HUDEP-2 (cell line): ENCODE measurements around the gene KRT15.

Source experiments
- DNase-seq, 76 experiments: peaks; one replicate each; lab custom pipeline; 2025; ENCODE audit not compliant: unreplicated experiment in 76 of 76; lab: John Stamatoyannopoulos, UW

KRT15 gene

DNA sequence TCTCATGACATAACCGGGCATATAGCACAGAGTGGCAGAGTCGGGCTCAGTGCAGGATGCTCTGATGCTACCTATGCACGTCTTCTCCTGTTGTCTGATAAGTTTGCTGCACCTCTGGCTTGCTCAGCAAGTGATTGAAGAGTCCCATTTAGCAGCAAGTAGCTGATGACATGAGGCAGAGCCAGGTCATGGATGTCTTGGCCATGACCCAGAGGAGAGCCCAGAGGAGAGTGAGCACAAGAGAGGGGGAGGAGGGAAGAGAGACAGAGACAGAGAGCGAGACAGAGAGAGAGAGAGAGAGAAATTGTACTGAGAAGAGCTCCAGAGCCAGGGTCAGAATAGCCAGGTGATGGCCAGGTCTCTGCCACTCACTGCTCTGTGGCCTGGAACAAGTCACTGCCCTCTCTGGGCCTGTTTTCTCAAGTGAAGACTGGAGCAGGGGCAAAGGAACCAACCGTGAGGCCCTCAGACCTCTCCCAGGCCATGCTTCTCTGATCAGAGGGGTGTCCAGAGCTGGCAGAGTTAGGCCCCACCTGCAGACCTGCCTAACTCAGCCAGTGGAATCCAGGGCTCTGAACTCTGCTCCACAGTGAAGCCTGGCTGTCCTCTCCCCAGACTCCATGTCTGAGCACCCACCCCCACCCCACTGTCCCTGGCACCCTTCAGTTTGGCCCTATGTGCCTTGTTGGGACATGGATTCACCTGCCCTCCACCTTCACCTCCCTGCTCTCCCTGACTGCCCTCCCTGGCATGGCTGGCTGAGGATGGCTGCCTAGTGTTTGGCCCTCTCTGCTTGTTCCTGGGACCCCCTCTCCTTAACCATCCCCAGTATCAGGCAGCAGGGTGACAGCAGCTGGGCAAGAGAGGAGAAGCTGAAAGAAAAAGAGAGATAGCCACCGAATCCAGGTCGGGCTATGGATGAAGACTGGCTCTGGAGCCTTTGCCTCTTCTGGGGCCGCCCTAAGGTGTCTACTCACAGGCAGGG, 33.5 kb downstream of the KRT15 start:
- no peak for DNase-seq

DNA sequence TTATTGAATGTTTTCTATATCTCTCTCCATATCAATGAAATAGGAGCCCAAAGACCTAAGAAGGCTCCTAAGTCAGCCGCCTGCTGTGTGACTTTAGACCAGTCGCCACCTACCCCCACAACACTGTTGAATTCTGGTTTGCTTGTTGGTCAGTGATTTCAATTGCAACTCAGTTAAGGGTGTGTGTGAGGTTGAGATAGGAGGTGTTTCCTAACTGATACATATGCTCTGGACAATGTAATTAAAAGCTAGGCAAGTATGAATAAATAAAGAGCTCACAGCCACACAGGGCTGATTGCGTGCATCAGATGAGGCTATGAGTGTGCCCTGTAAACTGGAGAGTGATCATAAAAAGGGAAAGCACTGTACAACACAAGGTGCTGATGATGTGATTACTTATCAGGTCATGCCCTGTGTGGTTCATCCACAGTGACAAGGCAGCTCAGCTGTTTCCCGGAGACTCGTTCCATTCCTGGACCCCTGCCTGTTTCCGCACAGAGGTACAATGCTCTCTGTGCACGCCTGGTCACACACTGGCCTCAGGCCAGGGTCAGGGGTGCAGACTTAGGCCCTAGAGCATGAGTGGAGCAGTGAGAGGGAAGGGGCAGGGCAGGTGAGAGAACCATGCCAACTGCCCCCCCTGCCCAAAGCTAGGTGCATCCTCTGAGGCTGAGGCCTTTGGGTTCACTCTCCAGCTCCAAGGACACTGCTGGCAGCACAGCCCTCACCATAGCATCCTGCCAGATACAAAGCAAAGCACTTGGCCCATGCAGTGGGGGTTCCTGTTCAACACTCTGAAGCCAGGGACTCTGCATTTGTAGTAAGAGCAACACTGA, 34.5 kb downstream of the KRT15 start:
- peak in 7 of 76 experiments; percentile 7 to 33 (median 20) for DNase-seq

DNA sequence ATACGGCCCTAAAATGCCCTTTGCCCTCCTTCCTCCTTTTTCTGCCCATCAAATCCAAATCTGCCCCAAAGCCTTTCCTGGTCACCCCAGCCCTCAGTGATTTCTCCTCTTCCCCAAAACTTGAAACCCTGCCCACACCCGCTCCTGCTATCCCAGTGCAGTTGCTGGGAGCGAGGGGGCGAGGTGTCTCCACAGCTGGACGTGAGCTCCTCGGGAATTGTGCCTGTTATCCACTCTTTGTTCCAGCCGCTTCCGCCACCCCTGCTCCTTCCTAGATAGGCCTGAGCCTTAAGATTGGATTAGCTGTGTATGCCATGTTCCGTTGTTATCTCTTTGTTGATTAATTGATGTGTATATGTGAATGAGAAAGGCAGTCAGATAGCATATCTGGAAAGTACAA, 35.2 kb downstream of the KRT15 start:
- no peak for DNase-seq

DNA sequence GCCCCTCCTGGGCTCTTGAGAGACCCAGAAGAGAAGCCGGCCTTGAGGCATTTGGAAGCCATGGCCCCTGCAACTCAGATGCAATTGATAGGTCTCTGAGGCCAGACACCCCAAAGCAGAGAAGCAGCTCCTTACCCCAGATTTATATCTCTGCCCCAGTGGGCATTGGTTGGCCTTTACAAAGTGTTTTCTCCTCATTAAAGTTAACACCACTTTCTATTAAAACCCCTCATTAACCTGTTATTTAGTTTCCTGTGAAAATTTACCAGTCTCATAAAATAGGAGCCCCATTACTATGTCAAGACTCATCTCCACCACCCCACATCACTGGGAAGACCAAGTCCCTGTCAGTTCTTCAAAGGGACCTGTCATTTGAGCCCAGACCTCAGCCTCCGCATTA, 37.7 kb downstream of the KRT15 start, which contains the start of gene KRT35:
KRT35 (minus strand) TSS at position 116 of the 400 bp plus-strand sequence; CDS start at position 62, 54 bp downstream.
- no peak for DNase-seq

DNA sequence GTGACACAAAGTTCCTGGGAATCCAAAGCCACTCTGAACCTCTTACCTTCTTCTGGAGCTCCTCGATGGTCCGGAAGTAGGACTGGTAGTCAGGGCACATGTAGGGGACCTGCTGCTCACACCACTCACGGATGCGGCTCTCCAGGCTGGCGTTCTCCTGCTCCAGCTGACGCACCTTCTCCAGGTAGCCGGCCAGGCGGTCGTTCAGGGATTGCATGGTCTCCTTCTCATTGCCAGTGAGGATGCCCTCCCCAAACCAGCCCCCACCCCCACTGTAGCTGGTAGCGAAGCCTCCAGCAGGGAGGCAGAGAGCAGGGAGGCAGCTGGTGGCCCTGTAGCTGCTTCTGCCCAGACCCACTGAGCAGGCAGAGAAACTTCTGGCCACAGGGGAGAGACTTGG, 38.1 kb downstream of the KRT15 start:
- no peak for DNase-seq

DNA sequence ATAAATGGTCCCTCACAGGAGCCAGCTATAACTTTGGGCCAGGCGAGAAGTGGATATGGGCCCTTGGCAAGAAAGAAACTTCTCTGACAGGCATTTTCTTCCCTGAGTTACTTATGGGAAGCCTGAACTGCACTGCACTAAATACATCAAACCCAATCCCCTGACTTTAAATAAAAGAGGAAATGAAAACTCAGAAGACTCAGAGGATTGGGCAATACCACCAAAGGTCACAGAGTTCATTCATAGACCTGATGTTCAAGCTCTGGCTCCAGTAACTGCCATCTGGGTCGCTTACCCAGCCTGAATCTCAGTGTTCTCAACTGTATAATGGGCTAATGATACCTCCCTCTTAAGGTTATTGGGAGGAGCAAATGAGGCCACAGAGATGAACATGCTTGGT, 38.6 kb downstream of the KRT15 start:
- no peak for DNase-seq

DNA sequence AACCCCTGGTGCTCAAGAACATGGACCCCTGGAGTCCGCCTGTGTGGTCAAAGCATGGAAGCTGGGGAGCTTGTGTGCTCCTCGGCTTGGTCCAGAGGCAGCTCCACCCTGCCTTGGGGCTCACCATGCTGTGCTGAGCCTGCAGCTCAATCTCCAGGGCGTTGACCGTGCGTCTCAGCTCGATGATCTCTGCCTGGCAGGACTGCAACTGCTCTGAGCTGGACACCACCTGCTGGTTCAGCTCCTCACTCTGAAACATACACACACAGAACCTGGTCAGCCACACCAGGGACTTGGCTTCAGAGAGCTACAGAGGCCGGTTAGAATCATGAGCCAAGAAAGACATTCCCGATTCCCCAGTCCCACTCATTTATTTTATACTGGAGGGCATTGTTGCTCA, 40.5 kb downstream of the KRT15 start:
- no peak for DNase-seq

DNA sequence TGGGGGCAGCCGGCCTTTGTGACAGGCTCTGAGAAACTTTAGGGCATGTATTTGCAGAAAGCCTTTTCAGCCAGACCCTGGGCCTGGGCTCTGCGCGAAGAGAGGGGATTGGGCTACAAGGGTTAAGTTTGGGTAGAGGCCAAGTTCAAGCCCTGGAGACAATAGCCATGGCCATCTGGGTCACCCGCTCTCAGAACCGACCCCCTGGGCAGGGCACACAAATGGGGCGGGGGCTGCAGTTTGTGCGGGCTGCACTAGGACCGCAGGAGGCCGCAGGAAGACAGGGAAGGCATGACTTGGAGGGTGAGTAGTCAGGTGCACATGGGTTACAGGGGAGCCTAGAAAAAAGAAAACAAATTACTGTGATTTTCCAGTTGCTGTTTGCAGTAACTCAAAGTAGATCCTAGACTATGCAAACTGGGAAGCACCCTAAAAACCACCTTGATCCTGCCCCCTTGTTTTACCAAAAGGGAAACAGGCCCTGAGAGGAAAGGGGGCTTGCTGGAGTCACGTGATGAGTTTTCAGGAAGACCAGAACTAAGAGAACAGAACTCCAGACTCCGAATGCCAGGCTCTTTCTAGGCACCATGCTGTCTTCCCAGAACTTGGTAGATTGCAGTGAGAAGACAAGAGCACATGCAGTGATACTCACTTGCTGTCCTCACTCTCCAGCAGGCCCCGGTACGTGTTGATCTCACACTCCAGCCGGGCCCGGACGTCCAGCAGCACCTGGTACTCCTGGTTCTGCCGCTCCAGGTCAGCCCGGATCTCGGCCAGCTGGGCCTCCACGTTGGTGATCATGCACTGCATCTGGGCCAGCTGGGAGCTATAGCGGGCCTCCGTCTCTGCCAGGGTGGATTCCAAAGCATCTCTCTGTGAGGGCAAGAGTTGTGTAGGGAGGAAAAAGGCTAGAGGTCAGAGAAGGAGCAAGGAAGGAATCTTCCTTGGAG, 41.5 kb downstream of the KRT15 start:
- no peak for DNase-seq

DNA sequence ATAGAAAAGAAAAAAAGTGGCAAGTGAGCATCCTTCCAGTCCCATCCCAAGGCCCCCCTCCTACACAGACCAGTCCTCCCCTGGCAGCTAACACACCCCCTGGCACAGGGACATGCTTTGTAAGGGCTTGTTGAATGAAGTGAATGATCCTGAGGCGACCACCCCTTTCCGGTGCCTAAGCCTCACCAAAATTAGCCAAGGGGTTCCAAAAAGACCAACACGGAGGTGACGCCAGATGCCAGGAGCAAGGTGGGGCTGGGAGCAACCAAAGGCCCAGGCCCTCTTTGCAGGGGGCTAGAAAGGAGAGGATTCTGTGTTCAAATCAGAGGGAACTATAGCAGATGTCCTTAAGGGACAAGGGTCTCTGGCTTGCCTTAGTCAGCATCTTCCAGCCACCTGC, 43.3 kb downstream of the KRT15 start:
- DNase-seq, result no peak

DNA sequence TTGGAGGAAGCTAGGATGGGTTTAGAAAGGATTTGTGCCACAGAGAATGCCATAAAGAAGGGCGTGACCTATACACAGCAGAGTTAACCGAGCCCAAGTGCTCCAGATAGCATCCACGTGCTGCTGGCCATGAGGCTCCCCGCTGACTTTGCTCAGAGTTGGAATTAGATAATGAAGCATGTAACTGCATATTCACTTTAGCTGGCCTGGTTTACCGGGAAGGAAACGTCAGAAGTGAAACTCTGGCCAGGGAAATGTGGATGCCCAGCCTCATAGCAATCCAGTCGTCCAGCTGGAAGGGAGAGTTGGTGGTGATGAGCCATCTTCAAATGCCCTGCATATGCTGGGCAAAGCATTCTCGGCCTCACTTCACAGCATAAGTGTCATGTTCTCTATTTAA, 43.8 kb downstream of the KRT15 start:
- DNase-seq, result peak in 1 of 76 experiments; percentile 9

DNA sequence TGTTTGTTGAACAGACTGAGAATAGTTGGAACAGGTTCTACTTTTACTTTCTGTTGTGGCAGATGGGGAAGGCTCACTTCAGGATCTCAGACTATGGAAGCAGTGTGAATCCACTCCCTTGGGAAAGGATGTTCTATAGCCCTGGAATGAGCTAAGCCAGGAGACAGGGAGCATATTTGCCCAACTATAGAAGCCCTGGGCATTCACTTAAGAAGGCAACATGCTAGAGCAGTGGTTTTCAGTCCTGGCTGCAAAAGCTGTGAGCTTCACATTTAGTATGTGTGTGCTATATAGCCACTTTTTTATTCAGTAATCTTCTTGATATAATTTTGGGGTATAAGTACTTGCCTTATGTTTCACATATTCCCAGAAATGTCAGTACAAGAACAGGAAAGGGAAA, 50.3 kb downstream of the KRT15 start:
- no peak for DNase-seq

DNA sequence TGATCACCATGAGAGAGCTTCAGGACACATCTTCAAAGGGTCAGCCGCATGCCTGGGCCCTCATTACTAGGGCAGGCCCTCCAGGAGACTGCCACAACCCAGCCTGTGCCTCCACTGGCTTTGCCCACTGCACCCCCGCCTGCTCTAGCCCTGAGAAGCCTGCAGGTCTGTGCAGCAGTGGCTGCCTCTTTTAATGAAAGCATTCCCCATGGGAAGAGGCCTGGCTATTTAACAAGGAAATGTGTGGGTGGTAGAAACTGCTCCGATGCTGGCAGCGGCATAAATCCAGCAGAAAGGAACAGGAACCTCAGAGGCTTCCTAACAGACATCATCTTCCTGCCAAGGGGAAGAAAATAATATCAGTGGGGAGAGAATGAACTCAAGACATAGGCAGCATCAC, 51.1 kb downstream of the KRT15 start:
- DNase-seq, result no peak

DNA sequence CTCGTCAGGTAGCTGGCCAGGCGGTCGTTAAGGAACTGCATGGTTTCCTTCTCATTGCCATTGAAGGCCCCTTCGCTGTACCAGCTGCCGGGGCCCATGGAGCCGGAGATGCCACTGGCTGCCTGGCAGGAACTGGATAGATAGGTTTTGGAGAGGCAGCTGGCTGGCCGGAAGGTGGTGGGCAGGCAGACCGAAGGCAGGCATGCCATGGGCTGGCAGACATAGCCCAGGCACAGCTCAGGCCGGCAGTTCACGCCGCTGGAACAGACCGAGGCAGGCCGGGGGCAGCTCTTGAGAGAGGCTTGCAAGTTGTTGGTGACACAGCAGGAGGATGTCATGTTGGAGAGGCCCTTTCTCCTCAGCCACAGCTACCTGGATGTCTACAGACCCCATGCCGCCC, 51.7 kb downstream of the KRT15 start, which contains the start of gene KRT32:
KRT32 (minus strand) TSS at position 399 of the 400 bp plus-strand sequence; CDS start at position 338, 61 bp downstream.
- DNase-seq, result no peak

DNA sequence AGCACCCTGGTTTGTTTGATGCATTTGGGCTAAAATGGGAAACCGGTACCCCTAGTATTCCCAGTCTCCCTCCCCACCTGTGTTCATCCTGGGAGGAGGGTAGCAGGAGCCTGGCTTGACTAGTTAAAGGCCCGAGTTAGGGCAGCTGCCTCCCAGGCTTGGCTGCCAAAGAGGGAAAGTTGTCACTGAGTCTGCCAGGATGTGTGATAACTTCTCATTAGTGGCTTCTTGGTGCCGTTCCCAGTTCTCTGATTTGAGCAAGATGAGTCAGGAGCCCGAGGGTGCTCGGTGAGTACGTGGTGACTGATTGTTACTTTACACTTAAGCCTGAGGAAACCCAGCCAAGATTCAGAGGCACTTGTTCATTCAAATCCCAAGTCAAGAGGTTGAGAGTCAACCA, 54.0 kb downstream of the KRT15 start:
- peak in 6 of 76 experiments; percentile 3 to 60 (median 14) for DNase-seq

DNA sequence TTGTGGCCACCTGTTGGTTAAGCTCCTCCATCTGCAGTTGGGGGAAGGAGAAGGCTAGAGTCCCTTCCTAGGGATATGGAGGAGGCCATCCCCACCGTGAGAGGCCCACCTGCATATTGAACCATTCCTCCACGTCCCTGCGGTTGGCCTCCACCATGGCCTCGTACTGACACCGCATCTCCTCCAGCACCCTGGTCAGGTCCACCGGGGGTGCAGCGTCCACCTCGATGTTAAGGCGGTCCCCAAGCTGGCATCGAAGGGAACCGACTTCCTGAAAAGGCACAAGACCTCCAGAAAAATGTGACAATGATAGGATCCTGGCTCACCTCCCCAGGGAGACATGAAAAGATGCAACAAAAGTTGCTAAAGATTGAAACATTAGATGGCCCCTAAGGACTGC, 54.5 kb downstream of the KRT15 start:
- DNase-seq, result no peak

DNA sequence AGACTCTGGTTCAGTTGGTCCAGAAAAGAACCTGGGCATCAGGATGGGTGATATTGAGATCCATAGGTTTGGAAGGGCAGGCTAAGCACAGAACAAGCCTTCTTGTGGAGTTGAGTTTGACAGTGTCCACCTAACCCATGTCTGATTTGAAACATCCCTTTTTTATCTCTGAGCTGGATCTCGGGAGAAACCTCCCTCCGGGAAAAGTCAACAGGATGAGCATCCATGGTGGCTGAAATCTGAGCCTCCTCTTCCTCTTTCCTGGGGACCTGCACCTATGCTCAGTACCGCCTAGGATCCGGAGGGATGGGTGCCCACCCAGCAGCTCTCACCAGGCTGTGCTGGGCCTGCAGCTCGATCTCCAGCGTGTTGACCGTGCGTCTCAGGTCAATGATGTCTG, 54.9 kb downstream of the KRT15 start:
- no peak for DNase-seq
